Neural progenitor cell (in vitro differentiated cells): Measurements from ENCODE around the gene SDK1. TPM values are rescaled to one million over a fixed set of nuclear protein-coding genes. Genes with fewer than 3 reads are reported as not detected.

Source experiments
- DNase-seq: peaks from one replicate; pipeline ENCODE4 v3.0.0-alpha.2; 2016; ENCODE audit warnings: low spot score
- H2AFZ ChIP-seq: fragments of 200-600 bp; sonication (generic); replicated peaks from 2 replicates; pipeline ENCODE4 v1.6.1; 2016; ENCODE audit warnings: antibody characterized with exemption
- H3F3A ChIP-seq: fragments of 200-600 bp; sonication (generic); 2 replicates; pipeline ENCODE4 v1.6.1; 2016; ENCODE audit warnings: antibody characterized with exemption, low read depth
- H3K27ac ChIP-seq: fragments of 200-600 bp; sonication (generic); 2 replicates; pipeline ENCODE4 v1.5.1; 2016; ENCODE audit warnings: mild to moderate bottlenecking
- H3K27me3 ChIP-seq: fragments of 200-600 bp; sonication (generic); 2 replicates; pipeline ENCODE4 v1.6.1; 2016; ENCODE audit warnings: mild to moderate bottlenecking, moderate library complexity
- H3K36me3 ChIP-seq: fragments of 200-600 bp; sonication (generic); 2 replicates; pipeline ENCODE4 v1.5.1; 2016
- H3K4me1 ChIP-seq: fragments of 200-600 bp; sonication (generic); 2 replicates; pipeline ENCODE4 v1.6.1; 2016; ENCODE audit warnings: mixed run types
- H3K4me2 ChIP-seq: fragments of 200-600 bp; sonication (generic); 2 replicates; pipeline ENCODE4 v1.6.1; 2016
- H3K4me3 ChIP-seq: fragments of 200-600 bp; sonication (generic); 2 replicates; pipeline ENCODE4 v1.5.1; 2016
- H3K79me2 ChIP-seq: fragments of 200-600 bp; sonication (generic); 2 replicates; pipeline ENCODE4 v1.6.1; 2016; ENCODE audit warnings: low read depth
- H3K9ac ChIP-seq: fragments of 200-600 bp; sonication (generic); 2 replicates; pipeline ENCODE4 v1.6.1; 2016
- H3K9me3 ChIP-seq: fragments of 200-600 bp; sonication (generic); 2 replicates; pipeline ENCODE4 v1.5.1; 2016; ENCODE audit warnings: low read depth
- H4K20me1 ChIP-seq: fragments of 200-600 bp; sonication (generic); 2 replicates; pipeline ENCODE4 v1.6.1; 2016; ENCODE audit warnings: low read depth
- H3K27ac Mint-ChIP-seq: 3 replicates; pipeline ENCODE4 v1.8.0; 2021; ENCODE audit warnings: mixed read lengths
- H3K27me3 Mint-ChIP-seq: 2 replicates; pipeline ENCODE4 v1.8.0; 2022; ENCODE audit warnings: low read depth, mild to moderate bottlenecking, inconsistent platforms, moderate library complexity, mixed read lengths; ENCODE audit not compliant: insufficient read depth
- H3K36me3 Mint-ChIP-seq: 3 replicates; pipeline ENCODE4 v1.8.0; 2021; ENCODE audit warnings: mixed read lengths
- H3K4me1 Mint-ChIP-seq: 3 replicates; pipeline ENCODE4 v1.8.0; 2021; ENCODE audit warnings: mixed read lengths
- H3K4me3 Mint-ChIP-seq: 3 replicates; pipeline ENCODE4 v1.8.0; 2021; ENCODE audit warnings: mild to moderate bottlenecking, moderate library complexity, mixed read lengths
- H3K9me3 Mint-ChIP-seq: 3 replicates; pipeline ENCODE4 v1.8.0; 2020; ENCODE audit warnings: mixed read lengths
- EZH2 ChIP-seq: fragments of 200-600 bp; sonication (generic); IDR thresholded peaks from 2 replicates; pipeline ENCODE4 v1.6.1; 2017; ENCODE audit warnings: antibody characterized with exemption, mild to moderate bottlenecking, moderate library complexity
- EZH2phosphoT487 ChIP-seq: fragments of 200-600 bp; sonication (generic); IDR thresholded peaks from 2 replicates; pipeline ENCODE4 v1.6.1; 2017; ENCODE audit warnings: antibody characterized with exemption
- total RNA-seq: library from RNA; depleted of rRNA; stranded (reverse); fragments of >200 nt; gene quantifications from 2 replicates; pipeline ENCODE4 v1.2.3, GENCODE V29; 2015; ENCODE audit warnings: low replicate concordance
- TF ChIP-seq, protein P1 (sequence below): fragments of 200-600 bp; sonication (generic); IDR thresholded peaks from 2 replicates; pipeline ENCODE4 v1.5.1; 2017; ENCODE audit warnings: antibody characterized with exemption, mild to moderate bottlenecking

Gene SDK1
- total RNA-seq, 1 donor from 2014 or later, result 4.9 TPM

DNA sequence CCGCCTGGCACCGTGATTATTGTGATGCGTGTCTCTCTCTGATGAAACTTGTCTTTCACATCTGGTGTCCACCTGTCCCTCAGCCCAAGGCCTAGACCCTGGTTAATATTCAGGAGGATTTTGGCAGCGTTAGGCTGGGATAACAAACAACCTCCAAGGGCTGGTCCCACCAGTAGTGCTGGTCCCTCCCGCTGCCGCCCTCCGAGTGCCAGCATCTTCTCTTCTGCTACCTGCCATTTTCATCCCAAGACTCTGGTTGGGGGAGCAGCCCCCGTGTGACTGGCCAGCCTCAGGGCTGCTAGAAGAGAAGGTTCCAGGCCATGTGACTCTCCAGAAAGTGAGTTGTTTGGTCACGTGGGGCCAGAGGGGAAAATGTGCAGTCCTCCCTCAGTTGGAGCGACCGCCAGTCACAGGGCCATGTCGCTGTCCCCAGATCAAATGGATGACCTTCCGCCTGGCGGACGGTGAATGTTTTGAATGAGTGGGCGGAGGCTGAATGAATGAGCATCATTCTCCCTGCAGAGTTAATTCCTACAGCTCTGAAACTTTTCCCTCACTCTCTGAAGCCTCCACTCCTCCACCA lies 901.2 kb downstream of the SDK1 start:
- Mint-ChIP-seq H3K36me3 (peaks cover 3% of the 10 kb centered on the region), H3K27ac (peak overlapping the region; percentile 72), H3K27me3 (peaks cover 2% of the 10 kb centered on the region), H3K9me3 (no peaks in the 10 kb centered on the region), H3K4me3 (no peak overlapping the region), H3K4me1 (peaks cover 20% of the 10 kb centered on the region)
- no peaks in the 10 kb centered on the region for H4K20me1 ChIP-seq
- no peaks in the 10 kb centered on the region for H3K79me2 ChIP-seq
- DNase-seq, result peak; percentile 27
- no peak overlapping the region for H3K27ac ChIP-seq
- H3K9me3 ChIP-seq, result no peaks in the 10 kb centered on the region
- no peak overlapping the region for H2AFZ ChIP-seq
- H3K9ac ChIP-seq, result no peak overlapping the region
- no peak overlapping the region for H3K4me3 ChIP-seq
- H3K27me3 ChIP-seq, result no peaks in the 10 kb centered on the region
- H3K36me3 ChIP-seq, result no peaks in the 10 kb centered on the region
- TF ChIP-seq EZH2 (no peak), EZH2phosphoT487 (no peak)
- TF ChIP-seq, protein P1, sequence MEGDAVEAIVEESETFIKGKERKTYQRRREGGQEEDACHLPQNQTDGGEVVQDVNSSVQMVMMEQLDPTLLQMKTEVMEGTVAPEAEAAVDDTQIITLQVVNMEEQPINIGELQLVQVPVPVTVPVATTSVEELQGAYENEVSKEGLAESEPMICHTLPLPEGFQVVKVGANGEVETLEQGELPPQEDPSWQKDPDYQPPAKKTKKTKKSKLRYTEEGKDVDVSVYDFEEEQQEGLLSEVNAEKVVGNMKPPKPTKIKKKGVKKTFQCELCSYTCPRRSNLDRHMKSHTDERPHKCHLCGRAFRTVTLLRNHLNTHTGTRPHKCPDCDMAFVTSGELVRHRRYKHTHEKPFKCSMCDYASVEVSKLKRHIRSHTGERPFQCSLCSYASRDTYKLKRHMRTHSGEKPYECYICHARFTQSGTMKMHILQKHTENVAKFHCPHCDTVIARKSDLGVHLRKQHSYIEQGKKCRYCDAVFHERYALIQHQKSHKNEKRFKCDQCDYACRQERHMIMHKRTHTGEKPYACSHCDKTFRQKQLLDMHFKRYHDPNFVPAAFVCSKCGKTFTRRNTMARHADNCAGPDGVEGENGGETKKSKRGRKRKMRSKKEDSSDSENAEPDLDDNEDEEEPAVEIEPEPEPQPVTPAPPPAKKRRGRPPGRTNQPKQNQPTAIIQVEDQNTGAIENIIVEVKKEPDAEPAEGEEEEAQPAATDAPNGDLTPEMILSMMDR, result no peak
- H3F3A ChIP-seq, result no peaks in the 10 kb centered on the region
- peaks cover 15% of the 10 kb centered on the region for H3K4me1 ChIP-seq
- peak overlapping the region; percentile 18 for H3K4me2 ChIP-seq

DNA sequence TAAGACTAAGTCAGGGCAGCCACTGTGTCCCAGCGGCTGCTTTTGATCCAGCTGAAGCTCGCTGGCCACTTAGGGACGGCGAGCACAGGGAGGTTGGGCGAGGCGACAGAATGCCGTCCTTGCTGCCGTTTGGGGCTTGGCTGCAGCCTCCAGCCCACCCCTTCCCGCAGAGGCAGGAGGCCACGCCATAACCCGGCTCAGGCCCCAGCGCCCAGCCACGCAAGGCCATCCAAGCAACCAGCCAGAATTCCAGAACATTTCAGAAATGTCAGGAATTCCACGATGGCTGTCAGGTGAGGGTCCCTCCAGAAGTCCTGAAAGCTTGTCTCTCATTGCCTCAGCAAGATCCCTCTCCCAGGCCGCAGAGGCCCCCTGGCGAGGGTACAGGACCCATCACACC lies 901.9 kb downstream of the SDK1 start:
- Mint-ChIP-seq H3K27ac (no peak overlapping the region), H3K9me3 (no peaks in the 10 kb centered on the region), H3K36me3 (peaks cover 5% of the 10 kb centered on the region), H3K27me3 (peaks cover 2% of the 10 kb centered on the region), H3K4me3 (no peak overlapping the region), H3K4me1 (peaks cover 20% of the 10 kb centered on the region)
- no peaks in the 10 kb centered on the region for H3K27me3 ChIP-seq
- H3K79me2 ChIP-seq, result no peaks in the 10 kb centered on the region
- H3F3A ChIP-seq, result no peaks in the 10 kb centered on the region
- no peak overlapping the region for H2AFZ ChIP-seq
- H3K4me1 ChIP-seq, result peaks cover 15% of the 10 kb centered on the region
- TF ChIP-seq, protein P1, result no peak
- H3K9ac ChIP-seq, result no peak overlapping the region
- no peak overlapping the region for H3K27ac ChIP-seq
- H3K4me2 ChIP-seq, result peak overlapping the region; percentile 18
- no peak overlapping the region for H3K4me3 ChIP-seq
- no peaks in the 10 kb centered on the region for H3K36me3 ChIP-seq
- no peaks in the 10 kb centered on the region for H4K20me1 ChIP-seq
- no peak for DNase-seq
- no peaks in the 10 kb centered on the region for H3K9me3 ChIP-seq

- H3K27me3 Mint-ChIP-seq, result peaks cover 2% of the 10 kb centered on the region
- Histone ChIP-seq H3K4me3 (no peak overlapping the region), H3K36me3 (no peaks in the 10 kb centered on the region), H4K20me1 (no peaks in the 10 kb centered on the region), H3K4me2 (peak overlapping the region; percentile 37), H3K9ac (no peak overlapping the region), H2AFZ (no peak overlapping the region), H3K27me3 (no peaks in the 10 kb centered on the region), H3K27ac (no peak overlapping the region), H3K9me3 (no peaks in the 10 kb centered on the region), H3K79me2 (no peaks in the 10 kb centered on the region), H3F3A (no peaks in the 10 kb centered on the region), H3K4me1 (peaks cover 15% of the 10 kb centered on the region)
- H3K9me3 Mint-ChIP-seq, result no peaks in the 10 kb centered on the region
- TF ChIP-seq EZH2phosphoT487 (no peak), EZH2 (no peak)
- TF ChIP-seq, protein P1, result no peak
- H3K4me1 Mint-ChIP-seq, result peaks cover 20% of the 10 kb centered on the region
- DNase-seq, result no peak
- H3K36me3 Mint-ChIP-seq, result peaks cover 5% of the 10 kb centered on the region
- H3K4me3 Mint-ChIP-seq, result no peak overlapping the region
- peak overlapping the region; percentile 57 for H3K27ac Mint-ChIP-seq
Measured at GRCh38 chr7:4203626-4204512, 902.8 kb downstream of the SDK1 start.
